ENCODE results near the gene ANKRD55.
"Not testable (repeated sequence)": the region's sequence is repeated elsewhere in the genome, so short reads cannot be mapped to it uniquely, and the experiment has no call there.

The ANKRD55 gene

GRCh38 chr5:56251918-56252553 is 18.9 kb upstream of the ANKRD55 start:
- DNase-seq, result no peak

DNA sequence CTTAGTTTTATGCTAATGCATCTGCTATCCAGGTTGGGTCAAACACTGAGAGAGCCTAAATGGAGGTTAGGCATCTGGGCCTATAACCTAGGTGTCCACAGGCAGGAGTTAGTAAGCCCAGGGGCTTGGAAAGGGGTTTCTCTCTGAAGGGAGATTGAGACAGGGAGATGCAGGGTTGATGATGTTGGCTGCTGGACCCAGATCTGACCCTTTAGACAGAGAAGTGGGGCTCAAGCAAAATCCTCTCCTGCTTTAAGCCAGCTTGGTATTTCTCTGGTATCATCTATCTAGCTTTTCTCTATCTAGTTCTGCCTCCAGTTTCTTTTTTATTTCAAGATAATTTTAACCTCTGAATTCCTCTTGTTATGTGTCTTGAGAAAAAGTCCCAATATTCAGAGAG is 18.3 kb upstream of the ANKRD55 start:
- DNase-seq, result no peak

GRCh38 chr5:56250011-56250410 is 16.9 kb upstream of the ANKRD55 start:
- no peak for DNase-seq

- DNase-seq, result not testable (repeated sequence)
Observed at GRCh38 chr5:56249085-56249484, 16.0 kb upstream of the ANKRD55 start.

DNA sequence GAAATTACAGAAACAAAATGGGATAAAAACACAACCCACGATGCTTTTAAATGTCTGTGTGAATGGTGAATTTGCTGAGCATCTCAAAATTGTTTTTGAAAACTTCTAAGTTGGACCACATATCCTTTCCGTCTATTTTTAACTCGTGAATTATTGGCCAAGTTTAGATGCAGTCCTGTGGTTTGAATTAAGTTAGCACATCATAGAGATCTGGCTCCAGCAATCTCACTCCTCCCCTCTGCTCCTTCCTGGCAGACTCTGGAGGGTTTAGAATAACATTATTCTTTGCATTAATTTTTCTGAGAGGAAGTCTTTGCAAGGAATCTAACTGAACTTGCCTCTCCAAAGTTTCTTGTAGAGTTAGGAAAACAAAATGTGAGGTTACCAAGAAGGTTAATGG is 14.5 kb upstream of the ANKRD55 start:
- no peak for DNase-seq

DNA sequence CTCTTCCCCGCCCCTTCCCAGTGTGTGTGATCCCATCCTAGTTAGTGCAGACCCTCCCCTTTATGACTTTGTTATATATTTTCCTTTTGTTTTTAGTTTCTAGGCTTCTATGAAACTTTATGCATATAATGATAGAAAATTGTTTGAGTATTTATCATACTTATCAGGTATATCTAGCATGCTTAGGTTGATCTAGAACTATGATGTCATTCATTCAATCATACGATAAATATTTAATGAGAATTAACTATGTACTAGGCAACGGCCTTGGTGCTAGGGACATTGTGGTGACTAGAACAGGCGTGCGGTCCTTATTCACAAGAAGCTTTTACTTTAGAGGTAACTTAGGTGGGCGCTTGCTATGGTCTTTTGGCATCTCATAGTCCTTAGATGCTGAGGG is 13.6 kb upstream of the ANKRD55 start:
- DNase-seq, result no peak

- no peak for DNase-seq
Observed at GRCh38 chr5:56245481-56245880, 12.4 kb upstream of the ANKRD55 start.

GRCh38 chr5:56244627-56245026 is 11.5 kb upstream of the ANKRD55 start:
- DNase-seq, result no peak

DNA sequence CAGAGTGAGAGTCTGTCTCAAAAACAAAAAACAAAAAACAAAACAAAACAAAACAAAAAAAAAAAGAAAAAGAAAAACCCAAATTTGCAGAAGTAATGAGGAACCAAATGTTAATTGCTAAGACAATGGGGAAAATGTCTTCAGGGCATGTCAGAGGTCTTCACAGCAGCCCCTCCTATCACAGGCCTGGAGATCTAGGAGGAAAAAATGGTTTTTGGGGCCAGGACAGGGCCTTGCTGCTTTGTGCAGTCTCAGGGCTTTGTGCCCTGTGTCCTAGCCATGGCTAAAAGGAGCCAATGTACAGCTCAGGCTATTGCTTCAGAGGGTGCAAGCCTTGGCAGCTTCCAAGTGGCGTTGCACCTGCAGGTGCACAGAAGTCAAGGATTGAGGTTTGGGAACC is 9.1 kb upstream of the ANKRD55 start:
- DNase-seq, result not testable (repeated sequence)

DNA sequence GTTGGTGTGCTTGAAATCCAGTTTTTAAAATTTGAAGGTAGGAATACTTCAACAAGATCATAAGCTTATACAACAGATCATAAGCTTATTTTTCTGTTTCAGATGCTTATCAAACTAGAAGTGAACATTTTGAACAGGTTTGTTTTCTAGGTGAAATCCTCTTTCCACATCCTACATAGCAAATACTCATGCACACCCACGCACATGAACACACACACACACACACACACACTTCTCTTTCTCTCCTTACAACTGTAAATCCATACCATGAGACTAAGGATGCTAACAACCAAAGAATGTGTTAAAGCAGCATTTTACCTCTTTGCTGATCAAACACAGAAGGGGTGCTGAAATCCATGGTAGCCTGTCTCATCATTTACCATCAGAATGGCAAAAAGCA is 592 bp downstream of the ANKRD55 start:
- DNase-seq, result no peak

GRCh38 chr5:56230576-56230975 is 2.6 kb downstream of the ANKRD55 start:
- no peak for DNase-seq

DNA sequence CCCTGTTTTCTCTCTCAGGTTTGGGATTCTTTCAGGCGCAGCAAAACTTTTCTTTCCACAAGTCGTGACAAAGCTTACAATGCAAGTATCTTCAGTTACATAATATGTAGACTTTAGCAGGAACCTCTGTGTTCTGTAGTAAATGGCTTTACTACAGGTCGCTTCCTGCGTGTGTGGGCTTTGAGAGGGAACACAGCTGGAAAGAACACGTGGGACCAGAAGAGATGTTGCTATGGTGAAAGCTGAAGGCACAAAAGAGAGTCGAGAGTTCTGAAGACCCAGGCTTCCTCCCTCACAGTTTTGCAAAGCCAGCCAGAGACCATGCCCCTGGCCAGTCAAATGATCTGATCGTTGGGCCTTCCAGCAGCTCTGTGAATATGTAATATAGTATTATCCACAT is 4.0 kb downstream of the ANKRD55 start:
- no peak for DNase-seq

GRCh38 chr5:56228631-56229030 is 4.5 kb downstream of the ANKRD55 start:
- DNase-seq, result no peak

- DNase-seq, result no peak
Observed at GRCh38 chr5:56227691-56228090, 5.4 kb downstream of the ANKRD55 start.

GRCh38 chr5:56223298-56223697 is 9.8 kb downstream of the ANKRD55 start:
- not testable (repeated sequence) for DNase-seq

GRCh38 chr5:56221601-56222000 is 11.5 kb downstream of the ANKRD55 start:
- DNase-seq, result not testable (repeated sequence)

GRCh38 chr5:56215019-56215830 is 17.9 kb downstream of the ANKRD55 start:
- DNase-seq, result no peak

DNA sequence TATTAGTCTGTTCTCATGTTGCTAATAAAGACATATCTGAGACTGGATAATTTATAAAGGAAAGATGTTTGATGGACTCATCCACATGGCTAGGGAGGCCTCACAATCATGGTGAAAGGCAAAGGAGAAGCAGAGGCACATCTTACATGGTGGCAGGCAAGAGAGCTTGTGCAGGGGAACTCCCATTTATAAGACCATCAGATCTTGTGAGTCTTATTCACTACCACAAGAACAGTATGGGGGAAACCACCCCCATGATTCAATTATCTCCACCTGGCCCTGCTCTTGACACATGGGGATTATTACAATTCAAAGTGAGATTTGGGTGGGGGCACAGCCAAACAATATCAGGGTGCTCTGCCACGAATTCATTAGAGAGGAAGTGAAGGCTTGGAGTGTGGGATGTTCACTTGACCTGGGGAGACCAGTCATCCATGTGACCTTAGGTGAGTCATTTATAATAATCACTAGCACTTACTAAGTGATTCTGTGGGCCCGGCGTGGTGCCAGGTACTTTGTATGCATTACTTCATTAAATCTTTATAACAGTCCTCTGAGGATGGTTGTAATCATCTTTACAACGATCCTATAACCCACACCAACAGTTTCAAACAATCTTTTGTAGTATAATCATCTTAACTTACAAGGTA is 19.1 kb downstream of the ANKRD55 start:
- not testable (repeated sequence) for DNase-seq

- no peak for DNase-seq
Observed at GRCh38 chr5:56212130-56212879, 20.8 kb downstream of the ANKRD55 start.

DNA sequence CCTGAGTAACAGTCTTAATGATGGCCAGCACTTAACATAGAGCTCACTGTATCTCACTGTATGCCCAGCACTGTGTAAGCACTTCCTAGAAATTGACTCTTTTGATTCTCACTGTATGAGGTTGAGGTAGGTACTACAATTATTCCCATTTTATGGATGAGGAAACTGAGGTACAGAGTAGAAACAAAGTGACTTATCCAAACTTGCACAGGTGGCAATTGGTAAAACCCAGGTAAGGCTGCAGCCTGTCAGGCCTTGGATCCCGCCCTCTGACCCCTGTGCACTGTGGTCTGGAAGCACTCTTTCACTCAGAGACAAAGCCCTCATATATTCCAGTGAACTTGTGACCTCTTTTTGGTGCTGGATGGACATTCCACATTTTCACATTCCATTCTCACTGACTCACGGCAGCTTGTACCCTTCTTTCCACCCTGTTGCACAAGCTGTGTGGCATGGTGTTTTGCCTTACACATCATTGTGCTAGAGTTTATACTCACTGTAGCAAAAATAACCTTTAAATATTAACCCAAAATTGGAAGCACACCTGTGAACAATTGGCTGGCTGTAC is 21.7 kb downstream of the ANKRD55 start:
- DNase-seq, result no peak

- no peak for DNase-seq
Observed at GRCh38 chr5:56208681-56209080, 24.4 kb downstream of the ANKRD55 start.

GRCh38 chr5:56207537-56207936 is 25.6 kb downstream of the ANKRD55 start:
- DNase-seq, result no peak
